Heart left ventricle (tissue), 16 donors: ENCODE measurements around the gene CHAT. TPM values are rescaled to one million over a fixed set of nuclear protein-coding genes. Genes with fewer than 3 reads are reported as not detected.

ENCODE experiments used
- ATAC-seq, 4 donors: fragments of 200-7000 bp; cut with Tn5 transposase; one replicate each; pipeline ENCODE4 v1.9.1; 2020 to 2022; ENCODE audit warnings: moderate library complexity in 4 of 4, mild to moderate bottlenecking in 3 of 4, moderate number of reproducible peaks in 1 of 4
- DNase-seq, 5 donors: peaks; one replicate each; pipeline ENCODE4 v3.0.0-alpha.2; 2020
- H3K27ac ChIP-seq, 12 donors: fragments of 200-600 bp; sonication (generic) in 4 of 12; one replicate each; pipeline versions ENCODE4 v1.5.0 to v1.8.0; 2016 to 2022; ENCODE audit warnings: mild to moderate bottlenecking in 2 of 12
- H3K27me3 ChIP-seq, 9 donors: fragments of 200-600 bp; sonication (generic) in 2 of 9; one replicate each; pipeline versions ENCODE4 v1.5.1 to v1.8.0; 2016 to 2022; ENCODE audit warnings: mild to moderate bottlenecking in 3 of 9
- H3K36me3 ChIP-seq, 9 donors: fragments of 200-600 bp; sonication (generic) in 2 of 9; one replicate each; pipeline versions ENCODE4 v1.5.0 to v1.8.0; 2018 to 2022; ENCODE audit warnings: mild to moderate bottlenecking in 2 of 9
- H3K4me1 ChIP-seq, 12 donors: fragments of 200-600 bp; sonication (generic) in 4 of 12; one replicate each; pipeline versions ENCODE4 v1.5.0 to v1.8.0; 2016 to 2022; ENCODE audit warnings: mild to moderate bottlenecking in 3 of 12
- H3K4me3 ChIP-seq, 12 donors: fragments of 200-600 bp; sonication (generic) in 4 of 12; one replicate each; pipeline versions ENCODE4 v1.5.0 to v1.8.0; 2017 to 2022; ENCODE audit warnings: mild to moderate bottlenecking in 9 of 12, moderate library complexity in 4 of 12
- H3K9me3 ChIP-seq, 12 donors: fragments of 200-600 bp; sonication (generic) in 4 of 12; one replicate each; pipeline versions ENCODE4 v1.5.0 to v1.8.0; 2016 to 2022; ENCODE audit warnings: mild to moderate bottlenecking in 1 of 12
- CTCF ChIP-seq, 12 donors: fragments of 200-600 bp; sonication (generic) in 4 of 12; IDR thresholded peaks; one replicate each; pipeline versions ENCODE4 v1.5.0 to v1.8.0; 2018 to 2022; ENCODE audit warnings: antibody characterized with exemption in 12 of 12, mild to moderate bottlenecking in 5 of 12
- POLR2A ChIP-seq, 2 donors: fragments of 450-650 bp; IDR thresholded peaks; one replicate each; pipeline ENCODE4 v1.6.1; 2017; ENCODE audit warnings: antibody characterized with exemption in 2 of 2, mild to moderate bottlenecking in 2 of 2, moderate library complexity in 2 of 2
- WGBS, 4 donors: extraction: QIAGEN DNeasy Blood & Tissue Kit in 2 of 4; methylation state at CpG; one replicate each; pipeline versions ENCODE4 v1.1.5 to v1.1.7; 2013 to 2018; 5-methylcytosine and 5-hydroxymethylcytosine counted together
- intact Hi-C, 10 donors: fragments of 100-400 bp; cut with DNase I; formaldehyde crosslinking; loops; one replicate each; pipeline versions ENCODE4 v1.11.1 to v1.14.2; 2022
- polyA plus RNA-seq, 2 donors: library from polyadenylated mRNA; stranded (reverse); fragments of 200-250 nt; gene quantifications; one replicate each; pipeline ENCODE4 v1.2.3, GENCODE V29; 2013
- total RNA-seq, 9 donors: library from RNA; depleted of rRNA in 2 of 9; stranded (reverse); fragments of >200 nt in 2 of 9; fragmentation: NEBNext Ultra II Directional in 3 of 9; extraction: Animal tissue kit (Norgen Biotek cat#: 25700) in 3 of 9; gene quantifications; one replicate each; pipeline versions ENCODE4 v1.1.0 to v1.2.4, GENCODE V29; 2016 to 2023
- donor health status: ischemic (EF 13 %, LVEDD 7.1; RV severe dilation, severe dysfunction).
- donor health status: healthy with polysubstance abuse.
- donor health status: DM: no; HTN: yes; CAD: no.
- donor health status: DM: no; HTN: no; CAD: no.
- donor health status: ischemic (EF 25% LVEDD 6.9; RV normal size, moderate dysfunction).
- donor health status: ischemic (EF 25% LVEDD 5.7; RV mildly dilated, moderate dysfunction).
- donor health status: healthy.
- donor health status: DM: yes; HTN: yes; CAD: no.
- donor health status: ischemic (EF 35%, LVEDD 5.7; RV mildly dilated, moderate dysfunction).
- donor health status: nonischemic (EF 11% LVEDD 7.7; RV severe dilation, severe dysfunction).
- donor health status: DM: yes; HTN: yes; CAD: no.
- donor health status: PGD.
- donor health status: ischemic (EF 29% LVEDD 5.4; RV normal size, mild dysfunction).
- donor health status: nonischemic (EF 23%, LVEDD 6.1; RV moderate dilation, normal function).

CHAT gene
- total and polyA plus RNA-seq, 11 donors = not detected

- no peak for TF ChIP-seq CTCF (IDR thresholded peaks at IDR 0.05)
- no peak for TF ChIP-seq POLR2A (IDR thresholded peaks at IDR 0.05)
Measured at GRCh38 chr10:49569031-49569631, 44.7 kb upstream of the CHAT start.

GRCh38 chr10:49571388-49571787, 42.4 kb upstream of the CHAT start:
- Histone ChIP-seq H3K4me3 (no peak overlapping the region), H3K27me3 (no peaks in the 10 kb centered on the region), H3K4me1 (no peaks in the 10 kb centered on the region), H3K9me3 (peaks cover 0 to 12% (median 0%) of the 10 kb centered on the region in 12 donors), H3K36me3 (no peaks in the 10 kb centered on the region), H3K27ac (no peak overlapping the region)
- no peak for TF ChIP-seq CTCF (IDR thresholded peaks at IDR 0.05)
- TF ChIP-seq POLR2A (IDR thresholded peaks at IDR 0.05) = no peak
- intact Hi-C loops = no loop called here
- WGBS, 4 donors = 38 to 63% (median 51%) methylated on average over 2 of the region's 2 CpGs
- DNase-seq = no peak
- ATAC-seq = no peak

More at GRCh38 chr10:49569031-49569631, 44.7 kb upstream of the CHAT start:
- peaks cover 0 to 12% (median 0%) of the 10 kb centered on the region in 12 donors for H3K9me3 ChIP-seq
- no peaks in the 10 kb centered on the region for H3K27me3 ChIP-seq
- intact Hi-C loops = no loop called here
- H3K36me3 ChIP-seq = no peaks in the 10 kb centered on the region
- no peaks in the 10 kb centered on the region for H3K4me1 ChIP-seq
- no peak for DNase-seq
- no peak overlapping the region for H3K27ac ChIP-seq
- peak in 1 of 4 donors; percentile 29 for ATAC-seq
- H3K4me3 ChIP-seq = no peak overlapping the region
- 57 to 69% (median 60%) methylated on average over 3 of the region's 3 CpGs for WGBS, 4 donors

DNA sequence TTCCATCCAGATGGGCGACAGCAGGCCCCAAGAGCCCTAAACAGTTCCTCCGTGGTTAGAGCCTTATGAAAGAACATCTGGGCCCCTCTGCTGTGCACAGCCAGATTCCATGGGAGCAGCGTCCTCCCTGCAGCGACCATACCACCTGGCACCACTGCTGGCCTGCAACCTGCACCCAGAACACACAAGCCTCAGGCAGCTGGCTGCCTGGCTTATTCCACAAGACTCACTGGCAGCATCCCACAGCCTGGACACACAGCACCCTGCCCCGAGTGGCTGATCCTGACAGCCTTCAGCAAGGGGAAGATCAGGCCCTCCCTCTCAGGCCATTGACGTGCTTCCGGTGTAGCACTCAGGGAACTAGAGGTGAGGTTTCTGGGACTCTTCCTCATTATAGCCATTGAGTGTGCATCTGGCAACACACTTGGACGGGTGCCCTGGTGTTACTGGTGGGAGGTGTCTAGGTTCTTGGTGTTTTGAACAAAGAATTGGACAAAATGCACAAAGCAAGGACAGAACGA, 41.2 kb upstream of the CHAT start:
- ATAC-seq (peak in 1 of 4 donors; percentile 27), DNase-seq (no peak)
- intact Hi-C loops = no loop called here
- Histone ChIP-seq H3K36me3 (no peaks in the 10 kb centered on the region), H3K27ac (no peak overlapping the region), H3K4me1 (no peaks in the 10 kb centered on the region), H3K4me3 (no peak overlapping the region), H3K9me3 (peaks cover 0 to 12% (median 0%) of the 10 kb centered on the region in 12 donors), H3K27me3 (no peaks in the 10 kb centered on the region)
- 70 to 78% (median 75%) methylated on average over 8 to 9 of the region's 9 CpGs for WGBS, 4 donors
- TF ChIP-seq POLR2A (IDR thresholded peaks at IDR 0.05) (no peak), CTCF (IDR thresholded peaks at IDR 0.05) (no peak)

GRCh38 chr10:49575489-49576072, 38.3 kb upstream of the CHAT start:
- H3K9me3 ChIP-seq = no peaks in the 10 kb centered on the region
- H3K36me3 ChIP-seq = no peaks in the 10 kb centered on the region
- 79 to 82% (median 81%) methylated on average over 11 of the region's 11 CpGs for WGBS, 4 donors
- no peak overlapping the region for H3K4me3 ChIP-seq
- ATAC-seq = no peak
- intact Hi-C loops = no loop called here
- DNase-seq = no peak
- TF ChIP-seq CTCF (IDR thresholded peaks at IDR 0.05) = no peak
- TF ChIP-seq POLR2A (IDR thresholded peaks at IDR 0.05) = no peak
- H3K27ac ChIP-seq = no peak overlapping the region
- no peaks in the 10 kb centered on the region for H3K4me1 ChIP-seq
- H3K27me3 ChIP-seq = peaks cover 0 to 4% (median 0%) of the 10 kb centered on the region in 9 donors
